H1 (cell line): ENCODE results near the gene TBKBP1. TPM values are rescaled to one million over a fixed set of nuclear protein-coding genes. Genes with fewer than 3 reads are reported as not detected.

ENCODE experiments used
- HDAC2 ChIP-seq, 2 experiments: fragments of 300-600 bp in 1 of 2; sonication (generic) in 1 of 2; IDR thresholded peaks; 2 replicates each; pipeline ENCODE4 v1.6.1; 2011 to 2012; ENCODE audit warnings: low read depth in 2 of 2, low read length in 2 of 2, mild to moderate bottlenecking in 2 of 2, moderate library complexity in 2 of 2, borderline replicate concordance in 1 of 2, inconsistent platforms in 1 of 2
- JUN ChIP-seq: IDR thresholded peaks from 2 replicates; pipeline ENCODE4 v1.6.1; 2011; ENCODE audit warnings: low read depth, mild to moderate bottlenecking, improper control_type of control experiment, low read length
- polyA plus RNA-seq, 7 experiments: library from polyadenylated mRNA; depleted of rRNA in 3 of 7; stranded (reverse) in 5 of 7; unstranded in 2 of 7; fragments of >200 nt in 5 of 7; fragments of 200-250 nt in 2 of 7; gene quantifications; 1 replicate in 5 of 7; 2 replicates in 1 of 7; 4 replicates in 1 of 7; pipeline versions ENCODE4 v1.2.1 to v1.2.3, GENCODE V29; 2011 to 2013; ENCODE audit warnings: missing spikeins in 2 of 7, mixed read lengths in 2 of 7
- total RNA-seq: library from RNA; stranded (reverse); fragmentation: NEBNext Ultra II Directional; extraction: Animal tissue kit (Norgen Biotek cat#: 25700); gene quantifications from 2 replicates; pipeline ENCODE4 v1.2.1, GENCODE V29; 2021

TBKBP1 gene
- total and polyA plus RNA-seq, 2 of the 8 experiments (the other 6 are each of a cell fraction or from before 2014, with no cell fraction given) = 6.3 to 15.1 TPM

DNA sequence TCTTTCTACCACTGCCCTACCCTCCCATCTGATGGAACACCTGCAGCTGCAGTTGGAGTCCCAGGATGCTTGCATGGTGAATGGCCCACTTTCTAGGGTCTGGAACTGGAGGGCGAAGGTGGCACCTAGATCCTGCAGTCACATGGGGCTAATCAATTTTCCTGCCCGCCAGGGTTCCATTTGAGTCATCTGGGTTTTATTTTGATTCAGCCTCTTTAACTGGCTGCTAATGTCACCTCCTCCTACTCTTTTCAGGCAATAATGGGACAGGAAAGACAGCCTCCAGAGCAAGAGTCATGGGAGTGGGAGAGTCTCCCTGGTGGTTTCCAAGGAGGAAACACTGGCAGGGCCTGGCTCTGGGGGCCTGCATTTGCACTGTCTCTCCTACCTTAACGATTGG is 3.8 kb upstream of the TBKBP1 start (continued):
- TF ChIP-seq JUN (no peak), HDAC2 (IDR thresholded peaks at IDR 0.05; ENCODE audit: borderline replicate concordance in 1 of 2, low read depth in 2 of 2, low read length in 2 of 2) (no peak)
